HG02870 (cell line): ENCODE measurements around the gene SMARCAD1.

Experiments
- ATAC-seq: cut with Tn5 transposase; IDR thresholded peaks from one replicate; pipeline ENCODE4 v1.9.1; 2021; ENCODE audit warnings: mild to moderate bottlenecking, moderate library complexity; ENCODE audit not compliant: unreplicated experiment

SMARCAD1 gene

GRCh38 chr4:94228493-94229216, 21.0 kb downstream of the SMARCAD1 start:
- ATAC-seq = no peak

DNA sequence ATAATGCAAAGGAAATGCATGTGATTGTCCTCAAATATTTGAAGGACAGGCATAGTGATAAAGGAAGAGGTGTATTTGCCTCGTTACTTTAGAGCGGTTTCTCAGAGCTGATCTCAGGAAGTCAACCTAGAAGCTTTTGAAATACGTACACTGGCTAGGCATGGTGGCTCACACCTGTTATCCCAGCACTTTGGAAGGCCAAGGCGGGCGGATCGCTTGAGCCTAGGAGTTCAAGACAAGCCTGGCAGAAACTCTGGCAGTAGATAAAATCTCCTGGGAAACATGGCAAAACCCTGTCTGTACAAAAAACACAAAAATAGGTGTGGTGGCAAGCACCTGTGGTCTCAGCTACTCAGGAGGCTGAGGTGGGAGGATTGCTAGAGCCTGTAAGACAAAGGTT, 24.9 kb downstream of the SMARCAD1 start:
- ATAC-seq = no peak

DNA sequence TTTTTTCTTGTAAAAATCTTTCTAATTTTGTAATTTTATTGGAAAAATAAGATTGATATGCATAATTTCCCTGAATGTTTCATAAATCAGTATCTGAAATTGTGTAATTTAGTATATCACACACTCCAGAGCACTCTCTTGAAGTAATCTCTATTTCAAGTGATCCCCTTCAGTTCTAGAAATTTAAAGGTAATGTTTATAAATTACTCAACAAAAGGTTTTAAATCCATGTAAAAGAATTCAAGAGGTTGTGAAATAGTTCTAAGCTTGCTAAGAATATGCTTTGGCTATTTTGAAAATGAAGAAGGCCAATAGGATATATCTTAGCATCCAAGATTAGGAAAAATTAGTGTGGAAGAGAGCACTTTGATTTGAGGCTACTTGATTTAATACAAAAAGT, 28.2 kb downstream of the SMARCAD1 start:
- no peak for ATAC-seq

DNA sequence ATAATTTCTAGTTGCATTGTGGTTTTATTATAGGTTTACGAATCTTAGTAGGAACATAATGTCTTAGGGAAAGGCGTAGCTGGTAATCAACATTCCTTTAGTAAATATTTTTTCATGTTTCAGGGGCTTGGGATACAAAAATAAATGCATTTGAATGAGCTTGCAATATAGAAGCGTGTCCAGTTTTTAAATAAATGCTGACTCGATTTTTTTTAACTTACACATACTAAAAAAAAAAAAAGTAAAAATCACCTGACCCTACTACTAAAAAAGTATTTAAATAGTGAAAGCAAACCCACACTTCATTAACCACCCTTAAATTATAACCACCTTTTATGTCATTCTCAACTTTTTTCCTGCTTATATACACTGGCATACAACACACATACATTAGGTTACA, 29.6 kb downstream of the SMARCAD1 start:
- no peak for ATAC-seq

- no peak for ATAC-seq
These were observed 30.5 kb downstream of the SMARCAD1 start for GRCh38 chr4:94238160-94238559.

DNA sequence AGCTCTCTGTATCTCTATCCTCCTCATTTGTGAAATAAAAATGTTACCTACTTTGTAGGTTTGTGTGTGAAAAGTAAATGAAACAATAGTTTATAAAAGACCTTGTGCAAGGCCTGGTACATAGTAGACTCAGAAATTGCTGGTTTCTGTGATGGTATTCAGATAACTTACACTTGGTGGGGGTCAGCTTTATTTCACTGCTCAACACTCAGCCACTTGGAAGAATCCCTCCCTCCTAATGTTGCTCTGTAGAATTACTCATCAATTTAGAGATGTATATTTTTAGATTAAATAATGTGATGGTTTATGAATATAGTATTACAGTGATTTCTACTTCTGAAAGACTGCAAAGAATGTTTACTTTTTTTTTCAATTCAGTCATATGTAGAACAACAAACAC, 32.7 kb downstream of the SMARCAD1 start:
- no peak for ATAC-seq

DNA sequence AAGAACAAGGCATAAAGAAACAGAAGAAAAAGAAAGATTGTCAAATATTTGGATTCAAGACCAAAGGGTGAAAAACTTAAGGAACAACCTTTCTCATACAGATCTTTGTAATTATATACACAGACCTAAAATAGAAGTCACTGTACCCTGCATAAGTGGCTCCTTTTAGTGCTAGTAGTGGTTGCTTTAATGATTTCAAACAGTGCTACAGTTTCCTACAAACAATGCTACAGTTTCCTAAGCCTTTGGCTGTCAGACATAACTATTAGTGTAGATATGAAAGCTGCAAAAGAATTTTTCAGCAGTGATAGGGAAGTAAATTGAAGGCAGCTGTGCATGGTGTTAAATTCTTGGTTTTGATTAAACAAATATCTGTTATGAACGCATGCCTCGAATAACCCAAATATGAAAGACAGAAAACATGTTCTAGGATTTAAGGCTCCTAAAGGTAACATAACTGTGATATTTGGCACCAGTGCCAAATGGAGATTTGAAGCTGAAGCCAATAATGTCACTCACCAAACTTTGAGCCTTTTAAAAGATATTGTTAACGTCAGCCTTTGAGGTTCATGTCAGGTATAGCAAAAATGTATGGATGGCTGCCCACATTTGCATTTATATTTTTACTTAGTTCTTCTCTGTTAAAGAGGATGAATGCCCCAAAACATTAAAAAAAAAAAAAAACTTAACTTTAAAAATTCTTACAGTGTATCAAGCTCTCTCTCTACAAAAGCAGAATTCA, 36.6 kb downstream of the SMARCAD1 start:
- ATAC-seq = no peak

DNA sequence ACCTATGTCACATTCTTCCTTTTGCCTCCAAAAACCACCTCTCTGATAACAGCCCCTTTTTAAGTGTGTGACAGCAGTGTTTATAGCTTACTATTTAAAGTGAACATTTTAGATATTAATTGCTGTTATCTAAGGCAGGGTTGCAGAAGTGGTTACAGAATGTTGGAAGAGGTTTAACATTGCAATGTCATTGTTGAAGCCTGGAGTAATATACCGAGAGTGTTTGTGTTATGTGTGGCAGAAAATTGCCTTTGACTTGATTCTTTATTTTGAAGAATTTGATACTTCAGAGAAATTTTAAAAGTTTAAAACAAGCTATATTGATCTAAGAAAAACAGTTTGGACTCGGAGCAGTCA, 37.1 kb downstream of the SMARCAD1 start:
- no peak for ATAC-seq

DNA sequence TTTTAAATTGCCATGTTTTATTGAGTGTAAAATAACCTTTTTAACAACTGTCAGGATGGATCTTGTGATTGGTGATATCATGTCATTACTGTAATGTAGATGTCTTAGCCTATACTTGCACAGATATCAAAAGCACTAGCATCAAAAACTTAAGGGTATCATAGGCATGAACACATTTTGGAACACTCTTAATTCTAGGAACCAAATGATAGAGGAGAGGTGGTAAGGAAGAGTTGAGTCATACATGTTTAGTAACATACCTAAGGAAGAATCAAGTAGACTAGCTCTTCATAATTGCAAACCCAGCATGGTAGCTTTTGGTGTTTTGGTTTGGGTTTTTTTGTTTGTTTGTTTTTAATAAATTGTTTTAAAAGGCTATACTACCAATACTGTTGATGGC, 43.4 kb downstream of the SMARCAD1 start:
- no peak for ATAC-seq

GRCh38 chr4:94253036-94253435, 45.4 kb downstream of the SMARCAD1 start:
- ATAC-seq = no peak

GRCh38 chr4:94256144-94256783, 48.6 kb downstream of the SMARCAD1 start:
- ATAC-seq = no peak

DNA sequence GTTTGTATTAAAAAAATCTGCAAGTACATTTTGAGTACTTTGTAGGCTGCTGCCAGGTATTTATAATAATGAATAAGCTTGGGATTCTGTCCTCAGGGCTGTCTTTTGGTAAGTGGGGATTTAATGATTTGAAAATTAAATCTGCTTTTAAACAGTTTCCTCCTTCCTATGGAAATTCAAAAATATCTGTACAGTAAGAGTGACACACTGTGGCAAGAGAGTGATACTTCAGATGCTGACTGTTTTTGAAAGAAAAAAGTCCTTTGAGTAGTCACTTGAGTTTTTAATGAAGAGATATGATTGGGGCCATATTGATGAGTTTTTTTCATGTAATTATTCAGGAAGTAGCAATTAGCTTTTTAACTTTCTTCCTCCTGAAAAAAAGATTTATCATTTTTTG, 49.2 kb downstream of the SMARCAD1 start:
- no peak for ATAC-seq

DNA sequence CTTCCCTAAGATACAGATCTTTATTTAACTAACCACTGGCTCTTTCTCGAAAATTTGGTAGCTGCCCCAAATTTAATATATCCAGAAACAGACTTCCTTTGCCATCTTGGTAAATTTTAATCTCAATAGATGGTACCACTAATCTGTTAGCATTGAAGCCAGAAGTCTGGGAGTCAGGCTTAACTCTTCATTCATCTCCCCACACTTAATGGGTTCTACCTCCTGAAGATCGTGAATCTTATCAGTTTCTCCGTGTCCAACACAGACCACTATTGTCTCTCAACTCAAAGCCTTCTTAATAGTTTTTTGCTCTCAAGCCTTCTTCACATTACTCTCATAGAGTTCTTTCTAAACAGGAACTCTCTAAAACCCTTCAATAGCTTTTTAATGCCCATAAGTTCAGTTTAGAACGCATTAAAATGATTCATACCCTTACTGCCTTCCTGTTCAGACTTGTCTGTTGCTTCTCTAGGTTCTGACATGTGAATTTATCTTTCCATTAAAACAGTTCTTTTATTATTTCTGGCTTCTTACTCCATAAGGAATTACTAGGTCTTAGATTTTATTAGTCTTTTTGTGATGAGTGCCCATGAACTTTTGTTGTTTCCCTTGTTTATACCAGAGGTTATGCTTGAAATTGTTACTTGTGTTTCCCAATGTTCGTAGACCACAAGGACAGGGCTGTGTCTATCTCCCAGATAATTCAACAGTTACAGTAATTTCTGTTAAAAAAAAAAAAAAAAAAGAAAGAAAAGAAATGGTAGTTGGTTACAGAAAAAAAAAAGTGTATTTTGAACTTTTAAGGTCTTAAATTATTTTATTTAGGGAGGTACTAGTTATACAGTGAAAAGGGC, 54.7 kb downstream of the SMARCAD1 start:
- ATAC-seq = no peak

GRCh38 chr4:94267037-94267436, 59.4 kb downstream of the SMARCAD1 start:
- ATAC-seq = no peak

DNA sequence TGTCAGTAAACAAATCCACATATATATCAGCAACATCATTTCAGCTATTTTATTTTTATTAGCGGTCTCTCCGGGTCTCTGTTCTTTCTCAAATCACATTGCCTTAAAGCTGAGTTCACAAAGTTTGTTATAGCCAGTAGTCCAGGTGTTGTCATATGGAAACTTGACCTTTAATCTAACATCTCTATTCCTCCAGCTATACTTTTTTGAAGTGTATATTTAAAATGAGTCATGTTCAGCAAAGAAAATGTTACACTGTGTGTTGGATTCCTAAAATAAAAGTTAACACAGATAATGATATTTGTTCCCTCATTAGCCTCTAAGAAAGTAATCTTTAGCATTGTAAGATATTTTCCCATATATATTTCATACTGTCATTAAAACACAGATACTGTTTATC, 63.6 kb downstream of the SMARCAD1 start:
- no peak for ATAC-seq

GRCh38 chr4:94274912-94275311, 67.2 kb downstream of the SMARCAD1 start:
- no peak for ATAC-seq

GRCh38 chr4:94276204-94276603, 68.5 kb downstream of the SMARCAD1 start:
- ATAC-seq = no peak

- ATAC-seq = no peak
These were observed 69.9 kb downstream of the SMARCAD1 start for GRCh38 chr4:94277534-94277933.

DNA sequence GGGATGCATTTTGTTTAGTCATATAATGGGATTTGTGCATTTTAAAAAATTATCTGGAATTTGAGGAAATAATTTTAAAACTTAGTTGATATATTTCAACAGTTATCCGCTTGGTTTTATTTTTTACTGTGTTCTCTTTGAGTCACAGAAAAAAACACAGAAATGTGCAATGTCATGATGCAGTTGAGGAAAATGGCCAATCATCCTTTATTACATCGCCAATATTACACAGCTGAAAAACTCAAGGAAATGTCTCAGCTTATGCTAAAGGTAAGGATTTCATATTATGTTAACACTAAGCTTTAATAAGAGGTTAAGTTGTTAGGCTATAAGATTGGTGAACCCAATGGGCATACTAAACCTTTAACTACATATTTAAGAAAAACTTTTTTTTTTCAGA, 71.1 kb downstream of the SMARCAD1 start:
- no peak for ATAC-seq

DNA sequence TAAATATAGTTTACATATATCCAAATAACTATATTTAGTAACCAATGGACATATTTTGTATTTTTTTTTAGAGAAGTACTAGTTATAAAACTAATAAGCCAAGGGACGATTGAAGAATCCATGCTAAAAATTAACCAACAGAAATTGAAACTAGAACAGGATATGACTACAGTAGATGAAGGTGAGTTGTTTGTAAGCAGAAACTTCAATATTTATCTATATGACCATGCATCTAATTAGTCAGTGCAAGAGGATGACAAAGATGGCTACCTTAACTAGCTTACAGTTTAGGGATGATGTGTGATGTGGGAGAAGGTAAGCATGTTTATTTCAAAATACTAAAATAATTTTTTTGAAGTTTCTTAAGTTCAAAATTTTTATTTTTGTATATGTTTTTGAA, 77.2 kb downstream of the SMARCAD1 start:
- no peak for ATAC-seq

DNA sequence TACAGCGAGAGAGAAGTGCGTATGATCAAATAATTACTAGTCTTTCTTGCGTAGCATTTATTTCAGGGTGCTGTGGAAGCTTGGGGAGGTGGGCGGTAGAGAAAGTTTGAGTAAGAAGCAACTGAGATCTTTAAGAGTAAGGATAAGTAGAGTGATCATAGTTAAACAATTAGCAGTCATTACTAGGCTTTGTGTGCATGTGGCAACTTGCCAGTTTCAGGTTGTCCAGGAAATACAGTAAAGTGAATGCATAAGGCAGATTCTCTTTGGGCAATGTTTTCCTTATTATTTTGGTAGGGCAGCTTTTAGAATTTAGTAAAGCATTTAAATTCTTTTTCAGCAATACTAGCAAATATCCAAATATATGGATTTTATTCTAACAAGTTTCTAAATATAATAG, 78.0 kb downstream of the SMARCAD1 start:
- no peak for ATAC-seq
